Limb (tissue), 2 donors: ENCODE measurements around the gene NXPE3.
"Not testable (repeated sequence)": the region's sequence is repeated elsewhere in the genome, so short reads cannot be mapped to it uniquely, and the experiment has no call there.

ENCODE experiments used
- DNase-seq, 2 donors: peaks; one replicate each; pipeline ENCODE4 v3.0.0-alpha.2; 2016; ENCODE audit errors: extremely low spot score in 2 of 2

Gene NXPE3

DNA sequence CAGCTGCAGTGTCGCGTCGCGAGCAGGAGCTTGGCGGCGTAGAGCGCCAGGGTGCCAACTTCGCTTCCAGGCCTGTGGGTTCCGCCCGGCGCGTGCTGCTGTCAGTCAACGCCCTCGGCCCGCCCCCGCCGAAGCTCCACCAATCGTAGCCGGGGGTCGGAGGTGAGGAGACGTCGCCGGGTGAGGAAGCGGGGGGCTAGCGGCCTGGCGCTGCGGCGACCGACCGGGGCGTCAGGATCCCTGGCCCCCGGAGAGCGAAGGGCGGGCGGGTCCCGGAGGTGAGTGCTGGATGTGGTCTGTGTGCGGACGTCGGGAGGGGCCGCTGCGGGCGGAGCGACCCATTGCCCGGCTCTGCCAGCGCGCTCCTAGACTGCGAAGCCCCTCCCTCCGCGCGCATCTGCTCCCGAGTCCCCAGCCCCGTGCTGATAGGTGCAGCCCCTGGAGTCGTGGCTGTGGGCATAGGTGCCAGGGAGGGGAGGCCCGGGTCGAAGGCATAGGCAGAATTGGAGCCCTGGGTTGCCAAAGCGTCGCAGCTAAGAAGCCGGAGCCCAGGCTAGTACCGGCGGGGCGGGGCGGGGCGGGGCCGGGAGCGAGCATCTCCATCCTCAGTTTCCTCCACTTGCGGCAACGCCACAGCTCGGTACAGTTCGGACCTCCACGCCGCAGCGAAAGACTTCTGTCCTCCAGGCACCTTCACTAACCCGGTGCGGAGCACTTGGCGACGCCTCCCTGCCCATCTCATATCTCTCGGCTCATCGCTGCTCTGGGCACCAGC lies at the start of gene NXPE3:
NXPE3 (plus strand) TSS at position 165 of the 775 bp plus-strand sequence. CDS start 6,386 bp downstream, outside the sequence.
- DNase-seq, result peak; percentile 86 to 95

DNA sequence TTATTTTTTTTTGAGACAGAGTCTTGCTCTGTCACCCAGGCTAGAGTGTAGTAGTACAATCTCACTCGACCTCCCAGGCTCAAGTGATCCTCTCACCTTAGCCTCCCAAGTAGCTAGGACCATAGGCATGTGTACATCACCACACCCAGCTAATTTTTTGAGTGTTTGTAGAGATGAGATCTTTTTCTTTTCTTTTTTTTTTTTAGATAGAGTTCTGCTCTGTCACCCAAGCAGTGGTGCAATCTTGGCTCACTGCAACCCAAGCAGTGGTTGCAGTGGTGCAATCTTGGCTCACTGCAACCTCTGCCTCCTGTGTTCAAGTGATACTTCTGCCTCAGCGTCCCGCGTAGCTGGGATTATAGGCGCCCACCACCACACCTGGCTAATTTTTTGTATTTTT lies 49.4 kb upstream of the NXPE3 start:
- no peak for DNase-seq

DNA sequence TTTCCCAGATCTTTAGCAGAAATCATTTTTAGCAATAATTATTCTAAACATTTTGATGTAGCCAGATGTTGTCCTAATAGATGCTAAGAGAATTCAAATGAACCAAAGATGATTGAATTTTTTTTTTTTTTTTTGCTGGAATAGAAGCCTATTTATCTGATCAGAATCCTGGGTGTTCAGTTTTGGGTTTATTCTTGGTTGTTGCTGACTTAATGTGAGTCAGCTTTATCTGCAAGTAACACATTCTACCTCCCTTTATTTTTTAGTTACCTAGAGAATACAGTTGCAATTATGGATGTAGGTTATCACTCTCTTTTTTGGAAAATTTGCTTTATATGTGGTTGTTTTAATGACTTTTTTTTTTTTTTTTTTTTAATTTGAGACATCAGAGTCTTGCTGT lies 48.2 kb upstream of the NXPE3 start:
- DNase-seq, result no peak

DNA sequence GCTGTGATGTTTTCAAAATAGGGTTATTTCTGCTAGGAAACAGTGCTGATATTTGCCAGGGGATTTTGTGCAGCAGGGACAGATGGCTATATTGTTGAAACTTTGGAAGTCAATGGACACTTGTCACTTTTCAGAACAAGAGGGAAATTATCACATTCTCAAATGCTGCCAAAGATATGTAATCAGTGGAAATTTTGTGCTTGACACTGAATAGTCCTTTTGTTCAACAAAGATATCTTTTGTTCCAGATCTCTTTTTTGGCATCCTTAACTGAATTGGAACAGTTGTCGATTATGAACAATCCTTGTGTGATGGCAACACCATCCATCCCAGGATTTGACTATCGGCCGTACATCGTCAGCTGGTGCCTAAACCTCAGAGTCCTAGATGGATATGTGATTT lies 46.8 kb upstream of the NXPE3 start:
- no peak for DNase-seq

DNA sequence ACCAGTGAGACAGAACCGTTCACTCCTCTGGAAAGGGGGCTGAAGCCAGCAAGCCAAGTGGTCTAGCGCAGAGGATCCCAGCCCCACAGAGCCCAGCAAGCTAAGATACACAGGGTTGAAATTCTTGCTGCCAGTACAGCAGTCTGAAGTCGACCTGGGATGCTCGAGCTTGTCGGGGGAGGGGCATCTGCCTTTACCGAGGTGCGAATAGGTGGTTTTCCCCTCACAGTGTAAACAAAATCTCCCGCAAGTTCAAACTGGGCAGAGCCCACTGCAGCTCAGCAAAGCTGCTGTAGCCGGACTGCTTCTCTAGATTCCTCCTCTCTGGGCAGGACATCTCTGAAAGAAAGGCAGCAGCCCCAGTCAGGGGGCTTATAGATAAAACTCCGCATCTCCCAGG lies 43.2 kb upstream of the NXPE3 start:
- no peak for DNase-seq

DNA sequence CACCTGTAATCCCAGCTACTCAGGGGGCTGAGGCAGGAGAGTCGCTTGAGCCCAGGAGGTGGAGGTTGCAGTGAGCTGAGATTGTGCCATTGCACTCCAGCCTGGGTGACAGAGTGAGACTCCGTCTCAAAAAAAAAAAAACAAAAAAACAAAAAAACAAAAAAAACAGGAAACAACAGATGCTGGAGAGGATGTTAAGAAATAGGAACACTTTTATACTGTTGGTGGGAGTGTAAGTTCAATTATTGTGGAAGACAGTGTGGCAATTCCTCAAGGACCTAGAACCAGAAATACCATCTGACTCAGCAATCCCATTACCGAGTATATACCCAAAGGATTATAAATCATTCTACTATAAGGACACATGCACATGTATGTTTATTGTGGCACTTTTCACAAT lies 37.1 kb upstream of the NXPE3 start:
- not testable (repeated sequence) for DNase-seq

DNA sequence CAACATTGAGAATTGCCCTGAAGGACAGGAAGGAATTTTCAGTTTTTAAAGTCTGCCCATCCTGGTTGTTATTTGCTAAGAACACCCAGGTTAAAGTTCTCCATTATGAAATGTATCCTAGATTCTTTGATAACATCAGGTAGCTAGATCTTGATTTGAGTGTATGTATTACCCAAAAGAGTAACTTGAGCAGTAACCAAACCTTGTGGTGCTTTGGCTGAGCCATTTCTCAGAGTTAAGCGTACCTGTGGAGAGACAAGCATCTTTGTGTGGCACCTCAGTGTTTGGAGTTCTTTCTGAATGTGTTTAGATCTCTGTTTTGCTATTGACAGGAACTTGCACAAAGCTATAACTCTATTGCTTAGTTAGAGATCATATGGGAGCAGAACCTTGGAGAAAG lies 34.2 kb upstream of the NXPE3 start:
- DNase-seq, result no peak

DNA sequence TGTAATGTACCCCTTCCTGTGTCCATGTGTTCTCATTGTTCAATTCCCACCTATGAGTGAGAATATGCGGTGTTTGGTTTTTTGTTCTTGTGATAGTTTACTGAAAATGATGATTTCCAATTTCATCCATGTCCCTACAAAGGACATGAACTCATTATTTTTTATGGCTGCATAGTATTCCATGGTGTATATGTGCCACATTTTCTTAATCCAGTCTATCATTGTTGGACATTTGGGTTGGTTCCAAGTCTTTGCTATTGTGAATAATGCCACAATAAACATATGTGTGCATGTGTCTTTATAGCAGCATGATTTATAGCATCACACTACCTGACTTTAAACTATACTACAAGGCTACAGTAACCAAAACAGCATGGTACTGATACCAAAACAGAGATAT lies 33.1 kb upstream of the NXPE3 start:
- not testable (repeated sequence) for DNase-seq

DNA sequence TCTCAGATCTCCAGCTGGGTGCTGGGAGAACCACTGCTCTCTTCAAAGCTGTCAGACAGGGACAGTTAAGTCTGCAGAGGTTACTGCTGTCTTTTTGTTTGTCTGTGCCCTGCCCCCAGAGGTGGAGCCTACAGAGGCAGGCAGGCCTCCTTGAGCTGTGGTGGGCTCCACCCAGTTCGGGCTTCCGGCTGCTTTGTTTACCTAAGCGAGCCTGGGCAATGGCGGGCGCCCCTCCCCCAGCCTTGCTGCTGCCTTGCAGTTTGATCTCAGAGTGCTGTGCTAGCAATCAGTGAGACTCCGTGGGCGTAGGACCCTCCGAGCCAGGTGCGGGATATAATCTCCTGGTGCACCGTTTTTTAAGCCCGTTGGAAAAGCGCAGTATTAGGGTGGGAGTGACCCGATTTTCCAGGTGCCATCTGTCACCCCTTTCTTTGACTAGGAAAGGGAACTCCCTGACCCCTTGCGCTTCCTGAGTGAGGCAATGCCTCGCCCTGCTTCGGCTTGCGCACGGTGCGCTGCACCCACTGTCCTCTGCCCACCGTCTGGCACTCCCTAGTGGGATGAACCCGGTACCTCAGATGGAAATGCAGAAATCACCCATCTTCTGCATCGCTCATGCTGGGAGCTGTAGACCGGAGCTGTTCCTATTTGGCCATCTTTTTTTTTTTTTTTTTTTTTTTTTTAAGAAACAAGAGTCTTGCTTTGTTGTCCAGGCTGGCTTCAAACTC lies 25.5 kb upstream of the NXPE3 start:
- DNase-seq, result not testable (repeated sequence)

DNA sequence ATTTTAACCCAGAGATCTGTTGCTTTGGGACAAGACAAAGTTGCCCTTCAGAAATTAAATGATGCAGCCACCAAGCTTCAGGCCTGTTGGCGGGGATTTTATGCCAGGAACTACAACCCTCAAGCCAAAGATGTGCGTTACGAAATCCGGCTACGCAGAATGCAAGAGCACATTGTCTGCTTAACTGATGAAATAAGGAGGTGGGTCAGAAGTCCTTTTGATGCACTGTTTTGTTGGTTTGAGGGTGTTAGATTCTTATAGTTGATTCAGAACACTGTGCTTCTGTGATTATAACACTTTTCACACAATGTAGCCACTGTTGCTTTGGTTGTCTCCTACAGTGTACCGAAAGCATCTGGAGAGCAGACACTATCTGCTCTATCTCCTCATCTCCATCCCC lies 20.8 kb upstream of the NXPE3 start:
- DNase-seq, result no peak

DNA sequence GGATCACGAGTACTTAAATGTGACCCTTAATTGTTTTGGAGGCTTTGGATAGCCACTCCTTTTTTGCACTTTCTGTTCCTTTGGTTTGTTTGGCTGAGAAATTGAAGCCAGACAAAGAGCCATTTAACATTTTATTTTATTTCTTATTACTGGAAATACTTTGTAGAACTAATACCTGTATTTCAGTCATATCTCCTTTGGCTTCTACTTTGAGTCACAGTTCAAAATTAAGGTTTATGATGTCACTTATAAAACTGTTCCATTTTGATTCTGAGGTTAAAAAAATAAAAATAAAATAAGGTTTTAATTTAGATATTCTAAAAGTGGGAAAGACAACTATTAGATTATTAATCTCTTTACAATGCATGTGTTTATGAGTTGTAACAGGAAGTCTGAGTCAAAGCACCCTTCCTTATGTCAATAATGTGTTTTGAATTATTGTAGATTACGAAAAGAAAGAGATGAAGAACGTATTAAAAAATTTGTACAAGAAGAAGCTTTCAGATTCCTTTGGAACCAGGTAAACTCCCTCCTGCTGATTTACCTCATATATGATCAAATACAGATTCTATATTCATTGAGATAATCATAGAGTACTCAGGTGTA lies 16.9 kb upstream of the NXPE3 start:
- no peak for DNase-seq

DNA sequence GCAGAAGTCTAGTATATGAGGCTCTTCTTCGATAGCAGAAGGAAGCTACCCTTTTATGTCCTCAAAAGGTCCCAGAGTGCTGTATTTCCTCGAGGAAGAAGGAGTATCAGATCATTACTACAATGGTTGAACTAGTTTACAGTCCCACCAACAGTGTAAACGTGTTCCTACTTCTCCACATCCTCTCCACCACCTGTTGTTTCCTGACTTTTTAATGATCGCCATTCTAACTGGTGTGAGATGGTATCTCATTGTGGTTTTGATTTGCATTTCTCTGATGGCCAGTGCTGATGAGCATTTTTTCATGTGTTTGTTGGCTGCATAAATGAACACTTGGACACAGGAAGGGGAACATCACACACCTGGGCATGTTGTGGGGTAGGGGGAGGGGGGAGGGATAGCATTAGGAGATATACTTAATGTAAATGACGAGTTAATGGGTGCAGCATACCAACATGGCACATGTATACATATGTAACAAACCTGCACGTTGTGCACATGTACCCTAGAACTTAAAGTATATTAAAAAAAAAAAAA lies 1.2 kb upstream of the NXPE3 start:
- not testable (repeated sequence) for DNase-seq

DNA sequence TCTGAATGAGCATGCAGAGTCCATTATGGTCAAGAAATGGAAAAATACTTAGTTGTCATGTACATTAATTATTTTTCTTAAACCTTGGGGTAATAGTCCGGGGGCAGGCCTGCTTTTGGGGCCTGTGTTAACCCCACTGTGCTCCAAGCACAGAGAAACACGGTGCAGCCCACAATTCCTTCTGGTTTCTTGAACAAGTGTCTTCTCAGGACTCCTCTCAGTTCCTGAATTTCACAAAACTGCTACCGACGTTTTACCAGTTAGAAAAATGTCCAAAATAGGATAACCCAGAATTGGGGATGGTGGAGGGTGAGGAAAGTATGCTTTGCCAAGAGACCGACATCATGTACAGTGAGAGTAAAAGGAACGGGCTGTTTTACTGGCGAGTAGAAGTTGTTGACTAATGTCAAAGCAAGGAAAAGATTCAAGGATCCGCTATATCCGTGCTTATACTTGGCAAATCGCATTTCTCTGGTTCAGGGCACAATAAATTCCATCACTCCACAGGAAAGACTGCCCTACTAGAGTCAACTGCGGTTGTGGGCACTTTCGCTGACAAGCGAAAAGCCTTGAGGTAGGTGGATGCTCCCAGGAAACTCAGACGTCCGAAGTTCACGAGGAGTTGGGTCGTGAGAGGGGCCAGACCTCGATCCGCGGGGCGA lies 495 bp upstream of the NXPE3 start:
- DNase-seq, result no peak

DNA sequence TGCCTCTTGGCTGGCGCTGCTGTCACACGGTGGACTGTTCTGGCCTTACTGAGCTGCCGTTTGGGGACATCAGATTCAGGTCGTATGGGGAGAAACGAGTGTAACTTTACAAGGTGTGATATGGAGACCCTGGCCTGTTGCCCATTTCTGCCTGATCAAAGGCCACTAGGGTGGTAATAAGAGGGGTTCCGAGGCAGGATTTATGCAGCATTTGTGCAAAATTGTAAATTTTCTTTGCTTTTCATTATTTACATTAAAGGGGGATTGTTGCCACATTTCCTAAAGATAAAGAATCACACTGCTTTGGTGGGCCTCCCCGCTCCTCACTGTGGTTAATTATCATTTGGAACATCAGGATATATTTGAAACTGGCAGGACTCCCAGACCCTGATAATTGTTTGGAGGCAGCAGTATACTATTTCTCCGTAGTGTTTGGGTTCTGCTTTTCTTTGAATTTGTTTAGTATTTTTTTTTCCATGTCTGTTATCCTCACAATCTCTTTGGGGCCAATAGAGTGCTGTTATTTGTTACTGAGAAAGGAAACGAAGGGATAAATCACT lies 891 bp downstream of the NXPE3 start:
- no peak for DNase-seq

DNA sequence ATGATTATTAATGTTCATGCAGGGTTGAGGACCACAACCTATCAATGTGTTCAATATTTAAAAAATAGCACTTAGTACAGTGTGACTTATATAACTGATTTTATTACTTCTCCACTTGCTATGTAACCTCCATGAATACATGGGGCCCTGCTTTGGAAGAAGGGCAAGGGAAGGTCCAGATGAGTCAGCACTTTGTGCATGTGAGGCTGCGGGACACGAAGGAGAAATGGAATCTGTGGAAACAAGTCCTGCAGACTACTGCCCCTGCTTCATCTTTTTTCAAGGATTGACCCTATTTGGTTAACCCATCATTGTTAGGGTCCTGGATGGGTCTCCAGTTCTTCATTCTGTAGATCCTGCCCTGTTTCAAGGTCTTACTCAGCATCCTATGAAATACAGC lies 1.6 kb downstream of the NXPE3 start:
- DNase-seq, result no peak

DNA sequence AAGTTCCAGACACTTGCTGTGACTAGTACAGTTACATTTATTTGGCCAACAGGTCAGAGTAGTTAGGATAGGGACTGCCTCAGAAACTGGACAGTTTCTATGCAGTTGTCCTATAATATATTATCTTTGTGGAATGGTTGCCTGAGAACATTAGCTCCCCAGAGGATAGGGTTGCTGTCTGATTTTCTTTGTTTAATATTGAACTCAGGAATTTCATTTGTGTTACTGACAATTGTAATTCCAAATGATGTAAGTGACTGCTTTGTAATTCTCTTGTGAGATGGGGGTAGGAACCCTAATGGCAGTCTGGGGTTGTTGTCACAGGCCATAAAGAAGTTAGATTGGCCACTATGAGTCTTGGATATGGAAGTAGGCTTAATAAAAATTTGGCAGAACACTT lies 2.2 kb downstream of the NXPE3 start:
- no peak for DNase-seq

DNA sequence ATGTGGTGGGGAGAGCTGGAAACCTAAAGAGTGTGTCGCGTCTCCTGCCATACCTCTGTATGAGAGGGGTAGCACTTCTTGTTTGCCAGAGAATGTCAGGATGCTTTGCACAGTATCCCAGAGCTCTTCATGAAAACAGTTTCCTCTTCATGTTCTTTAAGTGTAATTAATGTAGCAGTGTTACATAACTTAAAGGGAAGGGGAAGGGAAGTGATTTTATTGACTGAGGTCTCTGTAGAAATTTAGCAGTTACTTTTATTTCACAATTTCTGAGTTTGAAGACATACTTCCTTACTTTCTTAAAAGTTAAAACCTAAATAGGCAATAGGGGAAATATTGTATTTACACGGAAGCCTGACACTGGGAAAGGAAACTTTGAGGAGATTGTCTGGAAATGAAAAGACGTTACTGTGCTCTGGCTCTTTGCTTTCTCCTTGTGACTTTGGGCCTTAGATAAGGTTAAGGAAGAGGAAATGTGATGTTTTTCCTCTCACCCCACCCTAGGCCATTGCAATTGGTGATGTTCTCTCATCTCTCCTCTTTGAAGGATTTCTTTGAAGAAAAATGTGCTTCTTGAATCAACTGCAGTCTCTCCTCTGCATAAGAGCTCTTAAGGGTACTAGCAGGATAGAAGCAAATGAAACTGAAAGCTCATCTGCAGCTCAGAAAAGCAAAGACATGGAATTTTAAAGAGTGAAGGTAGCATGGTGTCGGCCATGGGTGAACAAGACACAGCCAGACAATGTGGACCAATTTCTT lies 6.0 kb downstream of the NXPE3 start:
- no peak for DNase-seq

DNA sequence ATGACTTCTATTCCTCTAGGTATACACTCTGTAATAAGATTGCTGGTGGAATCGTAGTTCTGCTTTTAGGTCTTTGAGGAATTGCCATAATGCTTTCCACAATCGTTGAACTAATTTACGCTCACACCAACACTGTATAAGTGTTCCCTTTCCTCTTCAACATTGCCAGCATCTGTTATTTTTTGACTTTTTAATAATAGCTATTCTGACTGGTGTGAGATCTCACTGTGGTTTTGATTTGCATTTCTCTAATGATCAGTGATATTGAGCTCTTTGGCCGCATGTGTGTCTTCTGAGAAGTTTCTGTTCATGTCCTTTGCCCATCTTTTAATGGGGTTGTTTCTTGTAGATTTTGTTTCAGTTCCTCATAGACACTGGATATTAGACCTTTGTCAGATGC lies 12.8 kb downstream of the NXPE3 start:
- no peak for DNase-seq

DNA sequence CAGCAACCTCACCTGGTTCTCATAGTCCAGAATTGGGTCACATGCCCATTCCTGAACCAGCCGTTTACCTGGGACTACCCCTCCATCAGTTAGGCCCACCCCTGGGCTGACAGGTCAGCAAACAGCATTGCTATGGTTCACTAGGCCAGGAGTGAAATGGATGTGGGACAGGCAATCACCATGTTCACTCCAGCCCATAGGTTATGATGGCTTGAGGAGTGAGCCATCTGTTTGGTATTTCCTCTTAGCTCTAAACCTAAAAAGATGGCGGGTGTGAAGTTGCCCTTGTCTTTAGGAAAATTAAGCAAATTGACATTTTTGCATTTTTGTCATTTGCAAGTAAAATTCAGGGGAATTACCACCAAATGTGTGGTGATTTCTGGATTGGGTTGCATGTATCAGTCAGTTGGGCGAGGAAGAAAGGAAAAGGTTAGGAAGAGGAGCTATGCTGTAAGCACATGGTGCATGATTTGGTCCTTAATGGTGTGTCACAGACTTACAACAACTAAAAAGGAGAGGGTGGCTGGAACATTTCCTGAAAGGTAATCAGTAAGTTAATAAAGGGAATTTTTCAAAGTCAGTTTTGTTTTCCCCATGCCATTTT lies 17.2 kb downstream of the NXPE3 start:
- DNase-seq, result no peak

DNA sequence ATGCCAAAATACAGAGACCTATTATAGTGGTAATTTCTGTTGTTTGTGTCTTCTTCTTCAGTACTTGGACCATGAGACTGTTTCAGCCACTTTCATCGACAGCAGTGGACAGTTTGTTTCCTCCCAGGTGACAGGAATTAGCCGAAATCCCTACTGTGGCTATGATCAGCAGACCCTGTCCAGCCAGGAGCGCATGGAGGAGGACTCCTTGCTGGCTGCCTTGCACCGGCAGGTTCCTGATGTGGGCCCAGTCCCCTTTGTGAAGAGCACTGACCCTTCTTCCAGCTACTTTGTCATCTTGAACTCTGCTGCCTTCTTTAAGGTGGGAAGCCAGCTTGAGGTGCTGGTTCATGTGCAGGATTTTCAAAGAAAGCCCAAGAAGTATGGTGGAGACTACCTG lies 22.2 kb downstream of the NXPE3 start:
- DNase-seq, result no peak
